Naive thymus-derived CD8-positive, alpha-beta T cell (primary cell): ENCODE results near the gene ILKAP. TPM values are rescaled to one million over a fixed set of nuclear protein-coding genes. Genes with fewer than 3 reads are reported as not detected.
A peak's percentile ranks its signal among the peaks of the same experiment; 100 is the strongest.
"Not testable (repeated sequence)": the region's sequence is repeated elsewhere in the genome, so short reads cannot be mapped to it uniquely, and the experiment has no call there.

Source experiments
- ATAC-seq, 2 donors: fragments of 150-1000 bp; cut with Tn5 transposase in 1 of 2; sonication (Bioruptor Pico), chemical (Tn5 transposase) in 1 of 2; 1 replicate in 1 of 2; 2 replicates in 1 of 2; pipeline ENCODE4 v1.10.0; 2021; ENCODE audit warnings: mild to moderate bottlenecking in 2 of 2, moderate library complexity in 2 of 2
- POLR2A ChIA-PET: fragments of 350-600 bp; sonication (Branson Sonifier 250); formaldehyde crosslinking; loops from one replicate; lab custom pipeline; 2021; ENCODE audit warnings: antibody characterized with exemption; lab: Charles Lee
- DNase-seq, 10 donors: peaks; one replicate each; pipeline versions ENCODE4 v3.0.0 to v3.0.0-alpha.2; 2020 to 2022
- H3K27ac Mint-ChIP-seq, 10 donors: one replicate each; pipeline ENCODE4 v1.8.0; 2020 to 2022; ENCODE audit warnings: mild to moderate bottlenecking in 10 of 10, mixed read lengths in 10 of 10, moderate library complexity in 4 of 10, inconsistent platforms in 1 of 10
- H3K27me3 Mint-ChIP-seq, 5 donors: one replicate each; pipeline ENCODE4 v1.8.0; 2021 to 2022; ENCODE audit warnings: mixed read lengths in 5 of 5
- H3K36me3 Mint-ChIP-seq, 3 donors: one replicate each; pipeline ENCODE4 v1.8.0; 2020 to 2022; ENCODE audit warnings: mixed read lengths in 3 of 3, mild to moderate bottlenecking in 2 of 3, inconsistent platforms in 1 of 3
- H3K4me1 Mint-ChIP-seq, 4 donors: one replicate each; pipeline ENCODE4 v1.8.0; 2021 to 2022; ENCODE audit warnings: mixed read lengths in 4 of 4
- H3K4me3 Mint-ChIP-seq, 10 donors: one replicate each; pipeline ENCODE4 v1.8.0; 2020 to 2022; ENCODE audit warnings: mild to moderate bottlenecking in 10 of 10, mixed read lengths in 10 of 10, moderate library complexity in 6 of 10, inconsistent platforms in 1 of 10
- H3K9me3 Mint-ChIP-seq, 9 donors: one replicate each; pipeline ENCODE4 v1.8.0; 2020 to 2022; ENCODE audit warnings: mixed read lengths in 9 of 9, mild to moderate bottlenecking in 3 of 9, inconsistent platforms in 1 of 9, moderate library complexity in 1 of 9
- polyA plus RNA-seq, 3 donors: library from polyadenylated mRNA; unstranded; fragments of 300-500 nt; fragmentation: Illumina TruSeq; gene quantifications; one replicate each; pipeline ENCODE4 v1.2.3, GENCODE V29; 2021
- total RNA-seq, 8 experiments: library from RNA in 2 of 8; stranded (reverse) in 2 of 8; gene quantifications; one replicate each; pipeline ENCODE4 v1.2.3 and lab custom pipeline; 2021 to 2026

ILKAP gene
- total and polyA plus RNA-seq, 5 experiments from 2014 or later: 39.1 to 100 (median 42.1) TPM

GRCh38 chr2:238174701-238175100 lies 28.8 kb downstream of the ILKAP start:
- Mint-ChIP-seq H3K4me3 (no peak overlapping the region), H3K27me3 (no peaks in the 10 kb centered on the region), H3K27ac (no peak overlapping the region), H3K9me3 (no peaks in the 10 kb centered on the region), H3K4me1 (peaks cover 0 to 16% (median 2%) of the 10 kb centered on the region in 4 donors), H3K36me3 (peaks cover 6 to 91% (median 7%) of the 10 kb centered on the region in 3 donors)
- POLR2A ChIA-PET: no interaction called here
- ATAC-seq (no peak), DNase-seq (no peak)

- no peak for DNase-seq
- Mint-ChIP-seq H3K9me3 (no peaks in the 10 kb centered on the region), H3K4me1 (peaks cover 0 to 16% (median 2%) of the 10 kb centered on the region in 4 donors), H3K36me3 (peaks cover 6 to 91% (median 7%) of the 10 kb centered on the region in 3 donors), H3K4me3 (no peak overlapping the region), H3K27me3 (no peaks in the 10 kb centered on the region), H3K27ac (no peak overlapping the region)
- POLR2A ChIA-PET: no interaction called here
- no peak for ATAC-seq
Observed at GRCh38 chr2:238174291-238174690, 29.2 kb downstream of the ILKAP start.

GRCh38 chr2:238173692-238174091 lies 29.8 kb downstream of the ILKAP start:
- no peak for DNase-seq
- Mint-ChIP-seq H3K36me3 (peaks cover 4 to 91% (median 6%) of the 10 kb centered on the region in 3 donors), H3K4me1 (peaks cover 0 to 18% (median 2%) of the 10 kb centered on the region in 4 donors), H3K27ac (peak overlapping the region in 1 of 10 donors; percentile 67), H3K9me3 (no peaks in the 10 kb centered on the region), H3K4me3 (peak overlapping the region in 1 of 10 donors; percentile 28), H3K27me3 (no peaks in the 10 kb centered on the region)
- POLR2A ChIA-PET: no interaction called here
- no peak for ATAC-seq

- Mint-ChIP-seq H3K27ac (peak overlapping the region in 5 of 10 donors; percentile 27 to 83 (median 67)), H3K4me1 (peaks cover 0 to 21% (median 2%) of the 10 kb centered on the region in 4 donors), H3K27me3 (no peaks in the 10 kb centered on the region), H3K36me3 (peaks cover 4 to 85% (median 6%) of the 10 kb centered on the region in 3 donors), H3K9me3 (no peaks in the 10 kb centered on the region), H3K4me3 (peak overlapping the region in 1 of 10 donors; percentile 40)
- POLR2A ChIA-PET: interaction anchor here (1.8 kb wide), 1 partner anchor 30 kb away, joined by 5 read pairs; no protein-coding TSS in a partner anchor
- no peak for DNase-seq
- ATAC-seq: no peak
Observed at GRCh38 chr2:238172439-238172838, 31.1 kb downstream of the ILKAP start.

GRCh38 chr2:238171575-238172187 lies 31.8 kb downstream of the ILKAP start:
- ATAC-seq (no peak), DNase-seq (no peak)
- Mint-ChIP-seq H3K4me1 (peaks cover 0 to 21% (median 2%) of the 10 kb centered on the region in 4 donors), H3K27ac (peak overlapping the region in 1 of 10 donors; percentile 73), H3K4me3 (no peak overlapping the region), H3K9me3 (no peaks in the 10 kb centered on the region), H3K27me3 (no peaks in the 10 kb centered on the region), H3K36me3 (peaks cover 0 to 78% (median 4%) of the 10 kb centered on the region in 3 donors)
- POLR2A ChIA-PET: interaction anchor here (1.8 kb wide), 1 partner anchor 31 kb away, joined by 5 read pairs; no protein-coding TSS in a partner anchor

GRCh38 chr2:238171072-238171431 lies 32.4 kb downstream of the ILKAP start:
- ATAC-seq, H3K9me3 Mint-ChIP-seq, H3K27me3 Mint-ChIP-seq, DNase-seq, H3K4me3 Mint-ChIP-seq: not testable (repeated sequence)
- Mint-ChIP-seq H3K27ac (peak overlapping the region in 1 of 10 donors; percentile 46), H3K36me3 (peaks cover 0 to 73% (median 4%) of the 10 kb centered on the region in 3 donors), H3K4me1 (peaks cover 0 to 19% (median under 1%) of the 10 kb centered on the region in 4 donors)
- POLR2A ChIA-PET: interaction anchor here (1.8 kb wide), 1 partner anchor 32 kb away, joined by 5 read pairs; no protein-coding TSS in a partner anchor

GRCh38 chr2:238170386-238171071 lies 33.0 kb downstream of the ILKAP start:
- Mint-ChIP-seq H3K27me3 (no peaks in the 10 kb centered on the region), H3K4me1 (peaks cover 0 to 19% (median 0%) of the 10 kb centered on the region in 4 donors), H3K36me3 (peaks cover 0 to 70% (median 4%) of the 10 kb centered on the region in 3 donors), H3K9me3 (no peaks in the 10 kb centered on the region), H3K4me3 (no peak overlapping the region), H3K27ac (peak overlapping the region in 2 of 10 donors; percentile 40 to 46)
- ATAC-seq (no peak), DNase-seq (no peak)
- POLR2A ChIA-PET: interaction anchor here (1.8 kb wide), 1 partner anchor 32 kb away, joined by 5 read pairs; no protein-coding TSS in a partner anchor

GRCh38 chr2:238169708-238170251 lies 33.7 kb downstream of the ILKAP start:
- no peak for ATAC-seq
- H3K27me3 Mint-ChIP-seq: peaks cover 2 to 7% (median 6%) of the 10 kb centered on the region in 5 donors
- peaks cover 0 to 25% (median 1%) of the 10 kb centered on the region in 4 donors for H3K4me1 Mint-ChIP-seq
- H3K36me3 Mint-ChIP-seq: peaks cover 0 to 65% (median 4%) of the 10 kb centered on the region in 3 donors
- H3K9me3 Mint-ChIP-seq: no peaks in the 10 kb centered on the region
- H3K27ac Mint-ChIP-seq: peak overlapping the region in 2 of 10 donors; percentile 27 to 40
- POLR2A ChIA-PET: no interaction called here
- DNase-seq: no peak
- no peak overlapping the region for H3K4me3 Mint-ChIP-seq

- no peak for DNase-seq
- Mint-ChIP-seq H3K36me3 (peaks cover 0 to 59% (median 4%) of the 10 kb centered on the region in 3 donors), H3K27me3 (peaks cover 2 to 12% (median 7%) of the 10 kb centered on the region in 5 donors), H3K4me1 (peaks cover 0 to 26% (median 3%) of the 10 kb centered on the region in 4 donors), H3K9me3 (no peaks in the 10 kb centered on the region), H3K27ac (peak overlapping the region in 2 of 10 donors; percentile 29 to 40), H3K4me3 (no peak overlapping the region)
- POLR2A ChIA-PET: no interaction called here
- ATAC-seq: no peak
Observed at GRCh38 chr2:238169048-238169707, 34.3 kb downstream of the ILKAP start.

GRCh38 chr2:238168196-238169047 lies 35.1 kb downstream of the ILKAP start:
- Mint-ChIP-seq H3K4me1 (peaks cover 0 to 22% (median 3%) of the 10 kb centered on the region in 4 donors), H3K27ac (no peak overlapping the region), H3K4me3 (no peak overlapping the region), H3K9me3 (no peaks in the 10 kb centered on the region), H3K36me3 (peaks cover 0 to 53% (median 4%) of the 10 kb centered on the region in 3 donors), H3K27me3 (peaks cover 2 to 12% (median 7%) of the 10 kb centered on the region in 5 donors)
- no peak for ATAC-seq
- no peak for DNase-seq
- POLR2A ChIA-PET: interaction anchor here (0.6 kb wide), 1 partner anchor 105 kb away, joined by 3 read pairs; no protein-coding TSS in a partner anchor

- H3K36me3 Mint-ChIP-seq: peaks cover 0 to 46% (median 4%) of the 10 kb centered on the region in 3 donors
- DNase-seq: no peak
- peak overlapping the region in 2 of 10 donors; percentile 38 to 44 for H3K27ac Mint-ChIP-seq
- H3K4me3 Mint-ChIP-seq: no peak overlapping the region
- H3K27me3 Mint-ChIP-seq: peaks cover 2 to 12% (median 7%) of the 10 kb centered on the region in 5 donors
- POLR2A ChIA-PET: interaction anchor here (0.6 kb wide), 1 partner anchor 106 kb away, joined by 3 read pairs; no protein-coding TSS in a partner anchor
- no peak for ATAC-seq
- peaks cover 0 to 20% (median 3%) of the 10 kb centered on the region in 4 donors for H3K4me1 Mint-ChIP-seq
- no peaks in the 10 kb centered on the region for H3K9me3 Mint-ChIP-seq
Observed at GRCh38 chr2:238167761-238168160, 35.7 kb downstream of the ILKAP start.
